GM19438 (cell line): Measurements from ENCODE around the gene TRPV4.
"Not testable (repeated sequence)": the region's sequence is repeated elsewhere in the genome, so short reads cannot be mapped to it uniquely, and the experiment has no call there.

Experiments used
- ATAC-seq: cut with Tn5 transposase; IDR thresholded peaks from one replicate; pipeline ENCODE4 v1.9.1; 2021; ENCODE audit warnings: low read depth; ENCODE audit not compliant: unreplicated experiment

The TRPV4 gene

GRCh38 chr12:109833307-109834189, at the start of gene TRPV4:
TSS of gene TRPV4 (minus strand) at chr12:109833398. CDS start at chr12:109814796, 18,602 bp downstream.
- ATAC-seq = no peak

- ATAC-seq = no peak
Observed at GRCh38 chr12:109881752-109882151, 48.6 kb upstream of the TRPV4 start.

DNA sequence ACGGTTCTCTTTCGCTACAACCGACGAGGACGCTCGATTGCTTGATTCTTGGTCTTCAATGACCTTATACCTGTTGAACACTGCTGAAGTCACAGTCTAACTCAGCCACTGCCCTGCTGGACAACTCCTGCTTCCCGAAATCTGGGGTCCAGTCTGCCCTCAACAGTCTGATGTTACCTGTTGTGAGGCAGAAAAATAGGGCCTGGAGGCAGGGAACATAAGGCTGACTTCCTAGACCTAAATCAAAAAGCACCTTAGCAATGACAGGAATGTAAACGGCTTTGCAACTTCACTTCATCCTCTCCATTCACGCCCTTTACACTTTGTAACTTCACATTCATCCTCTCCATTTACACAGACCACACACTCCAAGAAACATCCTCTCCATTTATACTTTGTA, 47.7 kb upstream of the TRPV4 start:
- ATAC-seq = no peak

DNA sequence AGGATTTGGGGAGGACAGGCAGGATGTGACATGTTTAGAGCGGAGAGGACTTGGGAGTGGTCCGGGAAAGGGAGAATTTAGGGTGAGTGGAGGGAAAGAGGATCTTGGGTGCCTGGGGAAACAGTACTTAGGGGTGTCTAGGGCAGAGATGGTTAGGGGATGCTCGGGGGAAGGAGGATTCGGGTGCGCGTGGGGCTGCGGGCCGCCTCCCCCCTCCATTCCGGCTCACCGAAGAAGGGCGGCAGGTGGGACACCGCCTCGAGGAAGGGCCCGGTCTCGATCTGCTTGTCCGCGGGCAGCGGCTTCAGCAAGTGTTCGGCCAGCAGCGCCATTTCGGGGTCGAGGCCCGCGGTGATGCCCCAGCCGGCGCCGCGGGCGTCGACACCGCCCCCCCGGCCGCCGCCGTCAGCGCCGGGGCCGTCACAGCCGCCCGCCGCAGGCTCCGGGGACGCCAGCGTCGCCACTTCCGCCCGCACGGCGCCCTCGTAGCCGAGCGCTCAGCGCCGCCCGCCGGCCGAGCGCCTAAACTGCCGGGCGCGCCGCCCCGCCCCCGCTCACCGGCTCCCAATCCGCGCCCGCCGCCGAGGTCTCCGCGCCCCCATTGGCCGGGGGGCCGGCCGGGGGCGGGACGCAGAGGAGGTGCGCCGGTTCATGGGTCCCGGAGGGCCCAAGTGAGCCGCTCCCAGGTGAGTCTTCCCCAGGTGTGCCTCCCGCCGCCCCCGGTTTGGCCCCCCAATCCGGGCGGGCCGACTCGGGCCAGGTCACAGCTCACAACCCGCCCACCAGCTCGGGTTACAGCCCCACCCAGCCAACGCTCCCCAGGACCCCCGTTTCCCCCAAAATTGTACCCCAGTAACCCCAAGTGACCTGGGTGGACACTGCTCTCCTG, 47.1 kb upstream of the TRPV4 start, which contains the start of gene GLTP:
Gene GLTP, minus strand, starts transcription at position 499 of the 889 bp plus-strand sequence. Its CDS starts 167 bp downstream, at position 332.
- ATAC-seq = peak; percentile 87

GRCh38 chr12:109879351-109880042, 46.3 kb upstream of the TRPV4 start:
- no peak for ATAC-seq

DNA sequence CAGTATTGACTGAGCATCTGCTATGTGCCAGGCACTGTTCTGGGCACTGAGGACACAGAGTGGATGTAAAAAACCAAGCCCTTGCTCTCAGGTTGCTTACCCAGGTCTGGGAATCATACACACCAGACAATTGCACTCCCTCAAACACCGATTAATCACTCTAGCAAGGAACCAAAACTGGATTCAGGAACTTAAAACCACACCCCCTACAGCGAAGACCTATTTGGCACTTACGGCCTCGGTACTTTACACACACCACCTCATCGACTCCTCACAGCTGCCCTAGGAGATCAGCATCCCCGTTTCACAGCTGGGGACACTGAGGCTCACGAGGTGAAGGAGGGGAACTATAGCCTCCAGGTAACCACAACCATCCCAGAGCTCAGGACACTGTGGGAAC, 45.6 kb upstream of the TRPV4 start:
- no peak for ATAC-seq

DNA sequence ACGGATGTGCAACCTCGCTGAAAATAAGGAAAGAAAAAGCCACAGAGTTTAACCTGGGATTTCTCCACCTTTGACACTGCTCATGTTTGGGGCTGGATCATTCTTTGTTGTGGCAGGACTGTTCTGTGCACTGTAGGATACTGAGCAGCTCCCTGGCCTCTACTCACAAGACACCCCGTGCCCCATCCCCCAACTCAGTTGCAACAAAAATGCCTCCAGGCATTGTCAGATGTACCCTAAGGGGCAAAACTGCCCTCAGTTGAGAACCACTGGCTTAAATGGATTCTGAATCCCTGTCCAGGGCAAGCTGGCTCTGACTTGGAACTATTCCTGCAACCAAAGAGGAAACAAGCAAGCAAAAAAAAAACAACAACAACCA, 45.0 kb upstream of the TRPV4 start:
- ATAC-seq = no peak

GRCh38 chr12:109877504-109878246, 44.5 kb upstream of the TRPV4 start:
- no peak for ATAC-seq

DNA sequence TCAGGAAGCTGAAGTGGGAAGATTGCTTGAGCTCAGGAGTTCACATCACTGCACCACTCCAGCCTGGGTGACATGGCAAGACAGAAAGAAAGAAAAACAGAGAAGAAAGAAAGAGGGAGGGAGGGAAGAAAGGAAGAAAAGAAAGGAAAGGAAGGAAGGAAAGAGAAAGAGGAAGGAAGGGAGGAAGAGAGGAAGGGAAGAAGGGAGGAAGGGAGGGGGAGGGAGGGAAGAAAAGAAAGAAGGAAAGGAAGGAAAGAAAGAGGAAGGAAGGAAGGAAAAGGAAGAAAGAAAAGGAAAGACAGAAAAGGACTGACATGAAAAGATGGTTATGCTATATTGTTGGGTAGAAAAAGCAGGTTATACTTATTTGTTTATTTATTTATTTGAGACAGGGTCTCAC, 43.2 kb upstream of the TRPV4 start:
- no peak for ATAC-seq

GRCh38 chr12:109875572-109876131, 42.5 kb upstream of the TRPV4 start:
- ATAC-seq = no peak

- no peak for ATAC-seq
Observed at GRCh38 chr12:109873653-109874052, 40.5 kb upstream of the TRPV4 start.

DNA sequence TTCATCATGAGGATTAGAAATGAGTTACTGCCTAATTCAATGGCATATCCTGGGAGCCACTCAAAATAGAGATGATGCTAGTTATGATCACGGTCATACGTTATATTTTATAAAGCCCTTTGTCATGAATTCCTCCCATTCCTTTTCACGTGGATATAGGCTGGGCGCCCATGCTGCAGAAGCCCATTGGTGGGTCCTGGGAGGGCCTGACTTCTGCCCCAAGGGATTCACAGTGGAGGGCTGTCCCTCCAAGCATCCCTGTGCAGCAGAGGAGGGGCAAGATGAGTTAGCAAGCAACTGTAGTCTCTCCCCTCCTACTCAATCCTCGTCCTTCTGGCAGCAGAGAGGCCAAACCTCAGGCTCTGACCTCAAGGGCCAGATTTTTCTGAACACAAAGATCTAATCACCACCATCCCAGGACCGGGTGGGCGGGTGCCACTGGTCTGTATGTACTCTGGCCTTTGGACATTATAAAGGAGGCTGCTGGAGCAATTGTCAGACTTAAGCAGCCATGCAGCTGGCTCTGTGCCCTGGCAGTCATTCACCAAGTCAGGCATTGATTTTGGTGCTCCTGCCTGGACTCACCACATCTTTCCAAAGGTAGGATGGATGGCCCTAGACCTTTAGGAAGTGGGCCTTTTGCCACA, 38.6 kb upstream of the TRPV4 start:
- no peak for ATAC-seq

- no peak for ATAC-seq
Observed at GRCh38 chr12:109870648-109871047, 37.5 kb upstream of the TRPV4 start.

- ATAC-seq = no peak
Observed at GRCh38 chr12:109868182-109869051, 35.2 kb upstream of the TRPV4 start.

- ATAC-seq = no peak
Observed at GRCh38 chr12:109864916-109865315, 31.7 kb upstream of the TRPV4 start.

GRCh38 chr12:109863847-109864712, 30.9 kb upstream of the TRPV4 start:
- no peak for ATAC-seq

DNA sequence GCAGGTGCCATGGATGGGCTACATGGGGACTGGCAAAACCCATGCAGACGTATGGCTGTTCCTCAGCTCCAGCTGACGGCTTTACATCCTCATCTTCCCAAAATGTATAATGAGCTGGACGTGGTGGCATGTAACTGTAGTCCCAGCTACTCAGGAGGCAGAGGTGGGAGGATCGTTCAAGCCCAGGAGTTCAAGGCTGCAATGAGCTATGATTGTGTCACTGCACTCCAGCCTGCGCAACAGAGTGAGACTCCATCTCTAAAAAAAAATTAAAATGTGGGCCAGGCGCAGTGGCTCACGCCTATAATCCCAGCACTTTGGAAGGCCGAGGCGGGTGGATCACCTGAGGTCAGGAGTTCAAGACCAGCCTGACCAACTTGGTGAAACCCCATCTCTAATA, 29.3 kb upstream of the TRPV4 start:
- ATAC-seq = not testable (repeated sequence)
